MM.1S (cell line): ENCODE results near the gene HSP90AB1.
A peak's percentile ranks its signal among the peaks of the same experiment; 100 is the strongest.

Experiments
- DNase-seq: peaks from one replicate; pipeline ENCODE4 v3.0.0-alpha.2; 2015
- H2AFZ ChIP-seq: fragments of 300-600 bp; sonication (generic); 2 replicates; pipeline ENCODE4 v1.6.0; 2016; ENCODE audit warnings: antibody characterized with exemption, low read length
- H3F3A ChIP-seq: fragments of 300-600 bp; sonication (generic); 2 replicates; pipeline ENCODE4 v1.6.1; 2016; ENCODE audit warnings: mild to moderate bottlenecking, antibody characterized with exemption, low read length, moderate library complexity, mixed read lengths; ENCODE audit not compliant: insufficient read depth
- H3K27ac ChIP-seq: fragments of 300-600 bp; sonication (generic); 2 replicates; pipeline ENCODE4 v1.5.1; 2016; ENCODE audit warnings: mild to moderate bottlenecking, low read length
- H3K27me3 ChIP-seq: fragments of 300-600 bp; sonication (generic); replicated peaks from 2 replicates; pipeline ENCODE4 v1.6.0; 2016; ENCODE audit warnings: low read length; ENCODE audit not compliant: insufficient read depth
- H3K36me3 ChIP-seq: fragments of 300-600 bp; sonication (generic); replicated peaks from 2 replicates; pipeline ENCODE4 v1.6.1; 2016; ENCODE audit warnings: mild to moderate bottlenecking, low read length, mixed read lengths; ENCODE audit not compliant: insufficient read depth
- H3K4me1 ChIP-seq: fragments of 300-600 bp; sonication (generic); 2 replicates; pipeline ENCODE4 v1.6.1; 2016; ENCODE audit warnings: low read length, mixed read lengths
- H3K4me2 ChIP-seq: fragments of 300-600 bp; sonication (generic); 2 replicates; pipeline ENCODE4 v1.6.0; 2016; ENCODE audit warnings: low read depth, low read length
- H3K4me3 ChIP-seq: fragments of 300-600 bp; sonication (generic); 2 replicates; pipeline ENCODE4 v1.5.1; 2016; ENCODE audit warnings: low read length, mixed read lengths
- H3K79me2 ChIP-seq: fragments of 300-600 bp; sonication (generic); 2 replicates; pipeline ENCODE4 v1.6.1; 2016; ENCODE audit warnings: mixed run types, low read length, mixed read lengths
- H3K9ac ChIP-seq: fragments of 300-600 bp; sonication (generic); 2 replicates; pipeline ENCODE4 v1.6.1; 2016; ENCODE audit warnings: low read length, mixed read lengths
- H3K9me2 ChIP-seq: fragments of 300-600 bp; sonication (generic); replicated peaks from 2 replicates; pipeline ENCODE4 v1.6.1; 2016; ENCODE audit warnings: mild to moderate bottlenecking, low read length, mixed read lengths; ENCODE audit not compliant: insufficient read depth
- H3K9me3 ChIP-seq: fragments of 300-600 bp; sonication (generic); replicated peaks from 2 replicates; pipeline ENCODE4 v1.6.1; 2016; ENCODE audit warnings: mild to moderate bottlenecking, low read length, mixed read lengths; ENCODE audit not compliant: insufficient read depth
- H4K20me1 ChIP-seq: fragments of 300-600 bp; sonication (generic); 2 replicates; pipeline ENCODE4 v1.6.1; 2016; ENCODE audit warnings: mild to moderate bottlenecking, low read length, moderate library complexity, mixed read lengths; ENCODE audit not compliant: insufficient read depth
- EZH2 ChIP-seq: fragments of 300-600 bp; sonication (generic); optimal IDR thresholded peaks from 2 replicates; pipeline ENCODE3; 2017; ENCODE audit warnings: low read depth, mild to moderate bottlenecking, antibody characterized with exemption, low read length, mixed read lengths
- EZH2phosphoT487 ChIP-seq: fragments of 300-600 bp; sonication (generic); IDR thresholded peaks from 2 replicates; pipeline ENCODE4 v1.6.1; 2018; ENCODE audit warnings: antibody characterized with exemption, low read length
- TF ChIP-seq, protein P1 (sequence below): fragments of 300-600 bp; sonication (generic); IDR thresholded peaks from 2 replicates; pipeline ENCODE4 v1.5.1; 2016; ENCODE audit warnings: antibody characterized with exemption, low read length, mixed read lengths

Gene HSP90AB1

DNA sequence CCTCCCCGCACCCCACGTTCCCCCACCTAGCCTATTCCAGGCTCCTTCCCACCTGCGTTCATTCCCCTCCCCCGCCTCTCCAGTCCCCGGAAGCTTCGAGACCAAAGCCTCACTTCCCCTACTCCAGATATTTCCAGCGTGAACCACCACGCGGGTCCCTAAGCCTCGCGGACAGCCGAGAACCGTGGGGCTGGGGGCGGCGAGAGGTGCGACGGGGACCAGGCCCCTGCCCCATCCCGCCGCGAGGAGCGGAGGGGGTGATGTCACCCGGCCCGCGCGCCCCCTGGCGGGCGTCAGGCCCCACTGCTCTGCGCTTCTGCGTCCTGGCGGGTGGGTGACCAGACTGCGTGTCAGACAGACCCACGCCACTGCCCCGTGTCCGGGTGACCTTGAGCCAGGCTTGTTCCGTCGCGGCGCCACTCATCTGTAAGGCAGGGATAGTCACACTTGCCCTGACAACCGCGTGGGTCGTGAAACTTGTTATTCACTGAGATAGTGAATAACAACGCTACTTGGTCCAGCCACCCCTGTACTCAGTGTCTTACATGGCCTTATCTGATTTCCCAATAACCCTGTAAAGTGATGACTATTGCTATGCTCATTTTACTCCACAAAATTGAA, 9.0 kb upstream of the HSP90AB1 start:
- TF ChIP-seq, protein P1, sequence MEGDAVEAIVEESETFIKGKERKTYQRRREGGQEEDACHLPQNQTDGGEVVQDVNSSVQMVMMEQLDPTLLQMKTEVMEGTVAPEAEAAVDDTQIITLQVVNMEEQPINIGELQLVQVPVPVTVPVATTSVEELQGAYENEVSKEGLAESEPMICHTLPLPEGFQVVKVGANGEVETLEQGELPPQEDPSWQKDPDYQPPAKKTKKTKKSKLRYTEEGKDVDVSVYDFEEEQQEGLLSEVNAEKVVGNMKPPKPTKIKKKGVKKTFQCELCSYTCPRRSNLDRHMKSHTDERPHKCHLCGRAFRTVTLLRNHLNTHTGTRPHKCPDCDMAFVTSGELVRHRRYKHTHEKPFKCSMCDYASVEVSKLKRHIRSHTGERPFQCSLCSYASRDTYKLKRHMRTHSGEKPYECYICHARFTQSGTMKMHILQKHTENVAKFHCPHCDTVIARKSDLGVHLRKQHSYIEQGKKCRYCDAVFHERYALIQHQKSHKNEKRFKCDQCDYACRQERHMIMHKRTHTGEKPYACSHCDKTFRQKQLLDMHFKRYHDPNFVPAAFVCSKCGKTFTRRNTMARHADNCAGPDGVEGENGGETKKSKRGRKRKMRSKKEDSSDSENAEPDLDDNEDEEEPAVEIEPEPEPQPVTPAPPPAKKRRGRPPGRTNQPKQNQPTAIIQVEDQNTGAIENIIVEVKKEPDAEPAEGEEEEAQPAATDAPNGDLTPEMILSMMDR, result peak; percentile 95
- no peak for TF ChIP-seq EZH2
- DNase-seq, result peak; percentile 69
- no peaks in the 10 kb centered on the region for H3K9me2 ChIP-seq
- H4K20me1 ChIP-seq, result no peaks in the 10 kb centered on the region
- H3K4me2 ChIP-seq, result peak overlapping the region; percentile 77
- H3K4me3 ChIP-seq, result peak overlapping the region; percentile 76
- H3K9ac ChIP-seq, result peak overlapping the region; percentile 78
- peak overlapping the region; percentile 73 for H2AFZ ChIP-seq
- H3F3A ChIP-seq, result 0 out of 2 replicates have a peak, but pooled peaks cover 7% of the 10 kb centered on the region
- H3K36me3 ChIP-seq, result no peaks in the 10 kb centered on the region
- no peaks in the 10 kb centered on the region for H3K79me2 ChIP-seq
- peaks cover 5% of the 10 kb centered on the region for H3K4me1 ChIP-seq
- H3K27me3 ChIP-seq, result no peaks in the 10 kb centered on the region
- H3K27ac ChIP-seq, result peak overlapping the region; percentile 42; the same call in 1 of the 2 replicates
- no peaks in the 10 kb centered on the region for H3K9me3 ChIP-seq

DNA sequence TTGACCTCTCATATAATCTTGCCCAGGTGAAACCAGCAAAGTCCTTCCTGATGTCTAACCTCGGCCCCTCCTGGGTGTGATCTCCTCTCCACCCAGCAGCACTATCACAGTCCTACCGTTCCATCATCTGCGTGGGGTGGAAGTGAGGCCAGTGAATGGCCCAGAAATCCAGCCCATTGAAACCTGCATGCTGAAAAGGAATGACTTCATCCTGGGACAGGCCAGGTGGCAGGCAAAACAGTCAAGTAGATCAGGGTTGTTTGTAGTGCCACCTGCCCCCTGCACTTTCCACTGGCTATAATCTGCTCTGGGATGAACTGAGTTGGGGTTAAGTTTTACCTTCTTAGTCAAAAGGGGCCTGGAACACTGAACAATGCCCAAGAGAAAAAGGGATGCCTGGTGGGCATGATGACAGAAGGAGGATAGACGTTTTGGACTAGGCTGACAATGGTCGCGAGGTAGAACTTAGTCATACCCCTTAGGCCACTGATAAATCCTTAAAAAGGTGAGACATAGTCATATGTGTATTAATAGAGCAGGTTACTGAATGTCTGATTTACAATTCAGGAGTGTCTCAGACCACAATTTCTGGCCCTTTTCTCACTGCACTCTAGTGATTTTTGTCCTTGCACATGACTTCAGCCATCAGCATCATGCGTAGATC, 8.1 kb upstream of the HSP90AB1 start:
- Histone ChIP-seq H3F3A (0 out of 2 replicates have a peak, but pooled peaks cover 7% of the 10 kb centered on the region), H3K9me3 (no peaks in the 10 kb centered on the region), H3K27ac (no peak overlapping the region), H3K9ac (no peak overlapping the region), H2AFZ (no peak overlapping the region), H3K9me2 (no peaks in the 10 kb centered on the region), H3K27me3 (no peaks in the 10 kb centered on the region), H3K4me1 (peaks cover 5% of the 10 kb centered on the region), H3K36me3 (no peaks in the 10 kb centered on the region), H3K79me2 (no peaks in the 10 kb centered on the region), H4K20me1 (no peaks in the 10 kb centered on the region), H3K4me3 (no peak overlapping the region), H3K4me2 (no peak overlapping the region)
- no peak for DNase-seq
- TF ChIP-seq, protein P1, result no peak
- TF ChIP-seq EZH2 (no peak), EZH2phosphoT487 (no peak)

DNA sequence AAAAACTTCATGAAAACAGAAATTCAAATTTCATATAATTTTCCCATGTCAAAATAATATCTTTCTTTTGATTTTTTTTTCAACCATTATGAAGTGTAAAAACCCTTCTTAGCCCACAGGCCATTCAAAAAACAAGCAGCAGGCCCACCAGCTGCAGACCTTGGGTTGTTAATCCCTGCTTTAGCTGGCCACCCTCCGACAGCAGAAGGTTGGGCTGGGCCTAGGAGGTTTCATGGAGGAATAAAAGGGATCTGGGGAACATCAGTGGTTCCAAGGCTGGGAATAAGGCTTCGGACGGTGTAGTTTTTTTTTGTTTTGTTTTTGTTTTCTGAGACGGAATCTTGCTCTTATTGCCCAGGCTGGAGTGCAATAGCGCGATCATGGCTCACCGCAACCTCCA, 3.6 kb upstream of the HSP90AB1 start:
- Histone ChIP-seq H3K4me2 (no peak overlapping the region), H3K9ac (no peak overlapping the region), H3K27ac (no peak overlapping the region), H3K36me3 (no peaks in the 10 kb centered on the region; the same call in 1 of the 2 replicates), H3K79me2 (peaks cover 22% of the 10 kb centered on the region), H3K9me2 (no peaks in the 10 kb centered on the region), H3F3A (peaks cover 20% of the 10 kb centered on the region), H3K4me1 (peaks cover 8% of the 10 kb centered on the region), H4K20me1 (peaks cover 10% of the 10 kb centered on the region), H3K27me3 (no peaks in the 10 kb centered on the region), H3K4me3 (no peak overlapping the region), H3K9me3 (no peaks in the 10 kb centered on the region), H2AFZ (no peak overlapping the region)
- no peak for TF ChIP-seq EZH2phosphoT487
- no peak for TF ChIP-seq EZH2
- TF ChIP-seq, protein P1, result no peak
- no peak for DNase-seq
